ENCODE data around the gene LSAMP.

LSAMP gene

DNA sequence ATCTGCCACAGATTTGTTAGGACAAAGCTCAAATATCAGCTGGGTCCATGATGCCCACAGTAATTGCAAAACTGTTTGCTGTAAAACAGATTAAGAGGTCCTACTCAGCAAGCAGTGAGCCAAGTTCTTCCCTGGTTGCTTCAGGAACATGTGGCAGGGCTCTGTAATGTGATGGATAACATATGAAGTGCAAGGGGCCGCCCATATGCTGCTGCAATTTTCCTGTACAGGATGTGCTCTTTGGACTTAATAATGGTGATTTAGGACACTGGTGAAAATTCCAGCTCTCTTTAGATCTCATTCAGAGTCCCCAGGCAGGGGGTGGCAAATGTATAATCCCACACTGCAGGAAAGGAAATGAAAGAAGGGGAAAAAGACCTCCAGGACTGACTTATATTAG is 289.4 kb downstream of the LSAMP start:
- DNase-seq, result no peak

DNA sequence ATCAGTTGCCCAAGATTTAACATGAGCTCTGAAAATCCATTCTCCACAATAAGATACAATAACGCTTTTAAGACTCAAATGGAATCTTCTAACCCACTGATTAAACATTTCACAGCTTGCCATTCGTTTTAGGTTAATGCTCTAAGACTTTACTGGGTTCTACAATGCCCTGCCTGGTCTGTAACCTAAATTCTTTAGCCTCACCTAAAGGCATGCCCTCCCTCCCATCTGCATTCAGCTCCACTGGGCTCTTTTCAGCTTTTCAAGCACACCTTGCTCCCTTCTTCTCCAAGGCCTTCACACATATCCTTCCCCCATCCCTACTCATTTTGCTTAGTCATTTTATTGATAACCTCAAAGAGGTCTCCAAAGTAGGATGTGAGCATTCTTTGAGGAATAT is 290.9 kb downstream of the LSAMP start:
- DNase-seq, result no peak

DNA sequence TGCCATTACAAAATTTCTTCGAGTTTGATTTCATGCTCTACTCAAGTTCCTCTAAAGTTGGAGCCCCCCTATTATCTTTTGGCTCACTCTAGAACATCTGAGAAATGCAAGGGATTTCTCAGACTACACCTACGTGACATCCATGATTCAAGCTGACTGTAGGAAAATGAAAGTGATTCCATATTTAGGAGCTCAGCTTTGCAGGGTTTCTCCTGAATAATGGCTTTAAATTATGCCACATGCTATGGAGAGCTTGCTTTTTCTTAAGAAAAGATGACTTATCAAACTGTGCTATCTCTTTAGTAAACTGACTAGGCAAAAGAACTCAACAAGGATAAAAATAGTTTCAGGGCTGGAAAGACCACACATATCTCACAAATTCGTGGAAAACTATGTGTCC is 292.1 kb downstream of the LSAMP start:
- no peak for DNase-seq

DNA sequence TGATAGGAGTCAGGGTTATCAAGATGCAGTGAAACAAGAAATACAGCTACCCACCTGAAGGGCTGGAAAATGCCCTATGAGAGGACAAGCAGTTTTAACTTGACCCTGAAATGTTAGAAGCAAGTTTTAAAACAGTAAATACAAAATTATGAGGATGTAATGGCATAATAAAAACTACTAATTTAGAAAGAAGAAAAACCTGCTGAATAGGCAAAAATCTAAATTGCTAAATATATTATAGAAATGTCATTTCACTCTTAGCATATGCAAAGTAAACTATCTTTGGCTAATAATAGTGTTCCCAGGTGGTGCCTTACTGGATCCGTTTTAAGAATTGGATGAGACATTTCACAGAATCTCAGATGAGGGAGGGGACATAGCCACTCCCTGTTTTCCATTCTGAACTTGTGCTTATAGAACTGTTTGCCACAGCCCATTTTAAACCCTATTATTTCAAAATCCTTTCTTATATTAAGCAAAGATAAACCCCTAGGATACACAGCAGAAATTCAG is 294.6 kb downstream of the LSAMP start:
- no peak for DNase-seq

DNA sequence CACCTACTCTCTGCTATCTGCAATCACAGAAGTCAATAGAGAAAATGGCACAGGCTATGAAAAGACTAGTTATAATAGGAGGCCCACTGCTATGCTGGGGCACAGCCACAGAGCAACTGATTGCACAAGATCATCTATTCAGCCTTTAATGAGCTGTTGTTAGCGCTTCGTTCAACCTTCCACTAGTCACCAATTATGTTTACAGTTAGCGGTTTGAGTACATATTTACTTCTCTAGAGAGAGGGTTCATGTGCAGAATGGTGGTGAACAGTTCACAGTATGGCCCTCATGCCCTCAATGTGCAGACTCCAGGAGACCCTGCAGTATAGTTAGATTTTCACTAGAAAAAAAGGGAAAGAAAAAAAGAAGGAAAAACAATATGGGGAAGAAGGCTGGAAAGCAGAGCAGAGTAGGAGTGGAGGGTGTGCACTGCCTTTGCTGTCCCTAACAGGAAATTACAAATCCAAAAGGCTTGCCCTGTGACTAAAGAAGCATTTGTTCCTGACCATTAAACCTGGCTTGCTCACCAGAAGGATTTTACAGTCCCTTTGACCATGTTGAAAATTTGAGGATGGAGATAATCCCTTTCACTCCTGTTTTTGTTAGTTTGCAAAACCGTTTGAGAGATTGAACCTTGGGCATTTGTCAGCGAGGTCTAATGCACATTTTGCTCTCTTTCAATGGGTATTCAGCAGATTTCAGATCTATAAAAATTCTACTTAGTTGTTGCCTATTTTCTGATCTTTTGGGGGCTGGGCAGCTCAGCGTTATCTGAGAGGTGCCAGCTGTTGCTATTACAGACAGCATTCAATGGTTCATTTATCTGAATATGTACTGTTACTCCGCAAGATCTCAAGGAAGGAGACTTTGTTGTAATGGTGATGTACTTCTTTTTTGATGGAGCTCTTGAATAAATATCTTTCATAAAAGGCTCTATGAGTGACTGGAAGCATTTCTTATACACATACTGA is 296.1 kb downstream of the LSAMP start:
- DNase-seq, result no peak

DNA sequence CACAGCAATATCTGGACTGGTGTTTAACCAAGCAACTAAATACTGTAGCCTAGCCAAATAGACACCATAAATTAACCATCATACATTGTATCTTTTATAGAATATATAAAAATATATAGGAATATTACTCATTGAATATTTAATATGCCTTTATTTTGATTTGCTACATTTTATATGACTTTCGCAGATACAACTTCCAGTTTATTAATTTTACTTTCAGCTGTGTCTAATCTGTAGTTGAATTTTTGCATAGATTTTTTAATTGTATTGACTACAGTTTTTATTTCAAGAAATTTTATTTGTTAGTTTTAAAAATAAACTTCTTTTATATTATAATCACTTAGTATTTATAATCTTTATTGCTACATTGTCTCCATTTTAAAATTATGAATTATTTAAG is 299.7 kb downstream of the LSAMP start:
- no peak for DNase-seq

DNA sequence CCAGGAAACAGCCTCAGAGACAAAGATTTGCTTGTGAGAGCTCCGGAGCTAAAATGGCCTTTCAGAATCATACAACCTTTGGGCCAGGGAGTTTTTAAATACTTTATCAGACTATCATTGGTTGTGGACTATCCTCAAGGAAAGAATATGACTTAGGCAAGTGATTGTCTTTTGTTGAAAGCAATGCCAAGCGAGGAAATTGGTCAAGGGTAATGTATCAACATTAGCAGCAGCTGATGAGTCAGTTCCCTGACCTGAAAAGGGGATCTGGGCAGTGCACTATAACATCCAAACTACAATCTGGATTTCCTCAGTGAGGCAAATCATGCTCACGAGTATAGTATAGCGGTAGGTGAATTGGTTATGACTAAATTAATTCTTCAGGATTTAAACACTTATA is 303.6 kb downstream of the LSAMP start:
- DNase-seq, result no peak

DNA sequence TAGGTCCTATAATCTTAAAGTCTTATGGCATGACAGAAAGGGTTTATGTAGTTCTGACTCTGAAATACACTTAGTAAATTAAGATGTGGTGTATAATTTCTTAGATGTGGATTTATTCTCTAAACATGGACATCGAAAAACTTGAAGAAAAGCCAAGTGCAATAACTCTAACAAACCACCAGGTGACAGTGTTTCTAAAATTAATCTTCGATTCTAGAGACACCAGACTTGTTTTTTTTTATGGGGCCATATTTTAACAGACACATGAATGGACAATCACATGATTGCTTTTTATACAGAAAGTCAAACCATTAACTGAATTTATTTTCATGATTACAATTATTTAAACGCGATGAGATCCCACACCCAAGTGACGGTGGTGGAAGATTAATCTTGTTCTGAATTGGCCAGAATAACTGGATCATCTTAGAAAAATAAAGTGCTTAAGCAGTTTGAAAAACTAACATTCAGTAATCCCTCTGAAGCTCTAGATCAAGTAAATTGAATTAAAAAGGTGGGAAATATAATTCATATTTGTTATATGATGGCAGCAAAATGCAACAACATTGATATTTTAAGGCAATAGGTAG is 305.1 kb downstream of the LSAMP start:
- no peak for DNase-seq

DNA sequence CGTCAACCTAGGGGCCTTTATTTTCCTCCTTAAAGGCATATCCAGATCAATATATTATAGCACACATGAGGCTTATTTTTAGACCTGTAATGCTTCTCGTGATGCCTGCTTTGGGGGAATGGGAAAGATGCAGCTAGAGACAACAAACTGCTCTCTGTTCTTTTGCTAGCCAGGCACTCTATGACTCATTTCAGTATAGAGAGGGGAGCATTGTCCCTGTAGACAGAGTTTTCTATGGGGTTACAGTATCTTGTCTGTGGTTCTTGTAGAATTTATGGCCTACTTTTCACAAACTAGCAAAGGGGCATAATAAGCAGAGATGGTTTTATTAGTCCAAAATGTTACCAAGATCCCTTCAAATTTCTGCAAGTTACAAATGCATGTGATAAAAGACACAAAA is 305.6 kb downstream of the LSAMP start:
- no peak for DNase-seq

DNA sequence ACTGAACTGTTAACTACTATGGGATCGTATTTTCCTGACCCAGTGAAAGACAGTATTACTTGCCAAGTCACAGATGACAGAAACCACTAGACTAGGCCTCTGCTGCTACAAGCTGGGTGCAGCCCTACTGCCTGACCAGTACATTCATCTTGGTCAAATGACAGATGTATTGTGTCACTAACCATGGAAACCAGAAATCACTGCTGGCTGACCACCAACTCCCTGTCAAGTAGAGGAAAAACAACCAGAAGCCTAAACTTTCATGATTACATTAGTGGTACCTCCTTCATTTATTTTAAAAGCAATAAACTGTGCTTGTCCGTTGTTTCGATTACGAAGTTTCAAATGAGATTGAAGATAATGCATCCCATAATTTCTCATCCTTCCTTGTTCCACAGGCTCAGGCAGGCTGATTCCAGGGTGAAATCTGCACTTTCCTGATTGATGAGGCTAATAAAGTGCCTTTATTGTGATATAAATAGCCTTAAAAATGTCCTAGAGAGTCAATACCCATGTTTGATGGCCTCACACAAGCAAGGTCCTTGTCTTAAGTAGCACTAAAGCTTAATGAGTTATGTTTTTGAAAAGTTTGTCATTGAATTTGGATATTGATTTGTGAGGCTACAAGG is 309.7 kb downstream of the LSAMP start:
- no peak for DNase-seq

DNA sequence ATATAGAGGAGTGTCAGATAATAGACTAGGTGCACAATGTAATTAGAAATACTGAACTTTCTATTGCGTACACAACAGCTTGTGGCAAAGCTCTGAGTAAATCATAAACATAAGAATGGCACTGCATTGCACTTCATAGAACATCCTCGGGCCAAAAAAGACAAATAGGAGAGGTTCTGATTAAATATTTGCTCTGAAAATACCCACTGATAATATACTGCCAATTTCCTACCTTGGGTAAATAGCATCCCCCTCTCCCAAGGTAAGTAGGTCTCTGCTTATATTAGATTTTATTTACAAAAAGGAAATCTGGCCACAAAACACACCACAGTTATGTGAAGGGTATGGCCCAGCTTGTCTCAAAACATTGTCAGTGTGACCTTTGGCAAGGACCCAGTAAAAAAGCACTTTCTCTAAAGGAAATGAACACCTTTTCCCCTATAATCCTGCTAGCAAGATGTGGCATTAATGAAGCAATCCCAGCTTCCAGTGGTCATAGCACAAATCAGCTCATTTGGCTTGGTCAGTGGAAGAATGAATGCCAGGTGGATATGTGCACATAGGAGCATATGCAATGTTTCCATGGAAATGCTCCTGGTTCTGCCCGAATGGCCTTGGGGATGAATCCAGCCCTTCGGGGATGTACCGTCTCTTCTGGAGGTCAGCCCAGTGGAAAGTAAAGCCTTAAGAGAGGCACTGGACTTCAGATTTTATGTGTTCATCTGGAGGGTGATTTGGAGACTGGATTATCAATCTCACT is 315.9 kb downstream of the LSAMP start:
- DNase-seq, result no peak

DNA sequence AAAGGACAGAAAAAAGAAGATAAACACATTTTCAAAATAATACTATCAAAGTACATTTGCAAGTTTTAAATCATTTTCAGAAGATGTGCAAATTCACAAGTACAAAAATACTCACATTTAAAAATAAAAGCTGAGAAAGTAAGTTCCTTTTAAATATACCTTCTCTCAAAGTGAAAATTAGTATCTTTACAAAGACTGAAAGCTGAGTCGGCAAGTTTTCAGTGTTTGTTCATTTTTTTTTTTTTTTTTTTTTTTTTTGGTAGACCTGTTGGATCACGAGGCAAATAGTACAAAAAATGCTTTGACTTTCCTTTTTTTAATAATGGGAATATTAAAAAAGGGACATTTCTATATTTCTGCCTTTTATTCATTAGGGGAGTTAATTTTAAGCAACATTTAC is 317.8 kb downstream of the LSAMP start:
- DNase-seq, result no peak

DNA sequence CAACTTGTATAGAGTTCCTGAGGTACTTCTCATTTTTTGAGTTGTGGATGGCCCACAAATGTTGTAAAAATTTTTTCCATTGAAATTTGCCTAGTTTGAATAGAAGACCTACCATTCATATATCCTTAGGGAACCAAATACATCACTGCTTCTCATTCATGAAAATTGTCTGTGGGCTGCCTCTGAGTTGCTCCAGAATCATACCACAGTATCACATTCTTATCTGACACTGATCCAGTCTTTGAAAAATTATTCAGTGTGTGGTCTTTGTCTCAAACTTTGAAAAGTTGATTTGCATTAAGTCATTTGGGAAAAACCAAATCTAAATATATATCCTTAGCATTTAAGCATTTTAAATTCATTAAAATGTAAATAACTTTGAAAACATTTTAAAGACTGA is 321.1 kb downstream of the LSAMP start:
- DNase-seq, result no peak

DNA sequence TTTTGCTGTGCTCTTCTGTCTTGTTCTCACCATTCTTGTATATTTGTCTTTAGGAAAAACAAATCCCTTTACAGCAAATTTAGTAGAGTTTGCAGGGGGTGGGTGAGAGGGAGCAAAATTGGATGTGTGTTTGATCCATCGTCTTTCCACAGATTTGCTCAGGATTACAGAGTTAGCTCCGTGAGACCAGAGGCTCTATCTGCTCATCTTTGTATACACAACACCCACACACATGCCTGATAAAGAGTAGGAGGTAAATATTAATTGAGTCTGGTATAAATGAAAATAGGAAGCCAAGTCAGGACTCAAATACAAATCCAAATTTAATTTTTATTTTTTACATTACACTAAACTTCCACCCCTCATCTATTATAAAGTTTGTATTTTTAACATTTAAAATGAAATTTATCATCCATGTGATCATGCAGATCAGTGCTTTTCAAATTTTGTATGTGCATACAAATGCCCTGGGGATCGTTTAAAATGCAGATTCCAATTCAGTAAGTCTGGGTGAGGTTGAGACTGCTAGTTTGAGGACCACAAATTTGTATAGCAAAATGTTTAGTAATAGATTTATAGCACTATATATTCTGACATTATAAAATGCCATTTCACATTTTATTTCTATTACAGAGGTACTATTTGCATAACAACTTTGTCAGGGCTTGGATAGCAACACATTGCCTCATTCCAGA is 326.7 kb downstream of the LSAMP start:
- DNase-seq, result no peak

DNA sequence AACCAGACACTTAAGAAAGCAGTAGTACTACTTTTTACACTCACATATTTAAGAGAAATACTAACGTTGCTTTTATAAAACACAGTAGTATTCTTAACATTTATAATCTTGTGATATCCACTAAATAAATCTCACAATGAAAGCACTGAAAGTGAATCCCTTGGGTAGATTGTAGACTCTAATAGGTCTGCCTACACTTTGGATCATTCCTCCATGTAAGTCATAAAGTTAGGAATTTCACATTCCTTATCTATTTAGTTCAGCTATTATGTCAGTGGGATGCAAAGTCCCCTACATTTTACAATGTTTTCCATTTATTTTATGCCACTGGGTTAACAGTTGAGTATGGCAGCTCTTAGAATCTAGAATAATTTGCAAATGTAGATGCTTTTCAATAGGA is 330.7 kb downstream of the LSAMP start:
- no peak for DNase-seq

DNA sequence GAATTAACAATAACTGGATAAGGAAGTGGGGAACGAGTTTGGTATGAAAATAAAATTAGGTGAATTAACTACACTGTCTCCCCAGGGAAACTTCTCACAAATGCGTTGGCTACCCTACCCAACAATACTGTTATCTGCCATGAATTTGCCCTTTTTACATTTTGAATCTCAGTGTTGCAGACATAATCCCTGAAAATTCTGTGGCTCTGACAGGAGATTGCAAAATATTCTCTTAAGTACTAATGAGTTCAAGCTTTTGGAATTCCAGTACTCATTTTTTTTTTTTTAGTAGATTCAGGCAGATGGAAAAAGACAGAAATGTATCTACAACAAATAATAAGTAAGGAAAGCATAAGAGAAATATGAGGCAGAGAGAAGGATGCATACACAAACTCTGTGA is 332.6 kb downstream of the LSAMP start:
- no peak for DNase-seq

DNA sequence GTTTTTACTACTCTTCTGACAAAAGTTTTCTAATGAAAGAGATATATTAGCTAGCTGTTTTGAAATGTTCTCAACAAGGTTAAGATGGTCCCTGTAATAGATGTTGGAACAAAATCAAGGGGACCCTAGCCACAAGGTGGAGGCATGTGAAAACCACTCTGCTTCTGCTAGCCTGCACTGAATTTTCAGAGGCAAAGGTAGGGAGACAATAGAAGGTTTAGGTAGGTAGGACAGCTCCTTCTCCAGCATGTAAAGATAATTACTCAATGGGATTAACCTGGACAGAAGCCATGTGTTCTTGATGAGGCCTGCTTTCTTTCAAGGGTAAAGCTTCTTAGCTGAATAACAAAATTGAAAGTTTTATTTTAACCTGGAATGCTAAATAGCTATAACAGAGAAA is 333.5 kb downstream of the LSAMP start:
- DNase-seq, result no peak

DNA sequence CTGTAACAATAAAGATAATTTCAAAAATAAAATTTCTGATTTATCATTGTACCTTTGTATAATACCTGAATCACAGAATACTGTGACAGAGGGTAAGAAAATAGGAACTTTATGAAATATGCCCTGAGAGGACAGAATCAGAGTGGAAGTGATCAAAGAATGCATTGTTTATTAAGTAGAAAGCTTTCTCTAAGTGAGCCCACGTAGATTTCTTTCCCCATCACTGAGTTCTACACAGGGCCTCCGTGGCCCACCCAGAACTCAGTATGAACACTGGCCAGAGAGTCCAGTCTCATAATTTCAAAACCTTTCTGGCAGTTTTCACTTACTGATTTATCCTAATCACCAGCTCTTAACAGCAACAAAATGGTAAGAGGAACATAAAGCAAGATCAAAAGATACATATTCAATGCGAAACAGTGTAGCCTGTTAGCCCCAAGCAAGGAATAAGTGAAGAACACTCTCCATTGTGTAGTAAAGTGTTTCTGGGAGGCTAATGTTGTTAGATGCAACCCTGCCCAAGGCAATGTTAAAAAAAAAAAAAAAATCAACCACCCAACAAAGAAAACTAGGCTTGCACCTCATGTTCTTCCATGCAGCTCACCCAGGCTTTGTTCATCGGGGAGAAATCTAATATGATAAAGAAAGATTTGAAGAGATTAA is 341.3 kb downstream of the LSAMP start:
- no peak for DNase-seq

DNA sequence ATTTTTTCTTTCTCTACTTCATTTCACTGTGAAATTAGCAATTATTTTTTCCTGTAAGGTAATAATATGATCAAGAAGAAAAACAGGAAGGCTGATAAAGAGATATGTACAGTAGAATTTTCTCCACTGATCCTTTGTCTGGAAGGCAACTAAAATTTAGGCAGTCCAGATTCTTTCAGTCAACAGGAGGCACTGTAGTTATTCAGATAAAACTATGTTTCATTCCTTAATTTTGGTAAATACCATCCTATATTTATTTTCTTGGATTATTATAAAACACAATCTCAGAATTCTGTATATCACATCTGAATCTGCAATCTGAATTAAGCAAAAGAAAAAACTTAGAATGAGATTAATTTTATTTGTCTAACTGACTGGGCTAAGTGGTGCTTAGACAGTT is 343.2 kb downstream of the LSAMP start:
- no peak for DNase-seq

DNA sequence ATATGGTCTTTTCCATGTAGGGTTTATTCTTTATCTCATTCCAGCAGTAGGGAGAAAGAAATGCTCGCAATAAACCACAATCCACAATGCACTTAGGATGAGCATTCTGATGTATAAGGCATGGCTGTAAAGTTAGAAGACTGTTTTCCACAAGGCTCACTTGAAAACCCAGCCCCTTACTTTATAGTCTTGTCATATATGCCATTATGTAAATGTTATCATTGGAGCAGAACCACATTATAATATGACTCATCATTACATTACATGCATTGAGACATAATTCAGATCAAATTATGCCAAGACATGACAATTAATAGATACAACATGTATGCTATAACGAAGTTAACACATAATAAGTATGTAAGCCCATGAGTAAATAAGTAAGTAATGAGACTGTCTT is 348.1 kb downstream of the LSAMP start:
- no peak for DNase-seq

DNA sequence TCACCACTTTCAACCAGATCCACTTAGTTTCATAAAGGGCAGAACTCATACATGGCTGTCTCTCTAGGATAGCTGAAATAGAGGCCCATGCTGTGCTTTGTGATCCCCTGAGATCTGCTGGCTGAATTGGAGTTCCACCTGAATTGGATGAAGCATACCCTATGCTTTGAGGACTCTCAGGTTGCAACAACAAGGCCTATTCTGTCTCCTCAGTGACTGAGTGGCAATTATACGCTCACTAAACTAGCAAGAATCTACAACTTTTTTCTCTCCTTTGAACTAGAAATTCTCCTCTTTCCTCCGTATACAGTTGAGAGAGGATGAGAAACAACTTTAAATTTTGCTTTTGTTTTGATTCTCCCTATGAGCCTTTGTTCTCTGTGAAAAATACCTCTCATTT is 348.7 kb downstream of the LSAMP start:
- DNase-seq, result no peak

DNA sequence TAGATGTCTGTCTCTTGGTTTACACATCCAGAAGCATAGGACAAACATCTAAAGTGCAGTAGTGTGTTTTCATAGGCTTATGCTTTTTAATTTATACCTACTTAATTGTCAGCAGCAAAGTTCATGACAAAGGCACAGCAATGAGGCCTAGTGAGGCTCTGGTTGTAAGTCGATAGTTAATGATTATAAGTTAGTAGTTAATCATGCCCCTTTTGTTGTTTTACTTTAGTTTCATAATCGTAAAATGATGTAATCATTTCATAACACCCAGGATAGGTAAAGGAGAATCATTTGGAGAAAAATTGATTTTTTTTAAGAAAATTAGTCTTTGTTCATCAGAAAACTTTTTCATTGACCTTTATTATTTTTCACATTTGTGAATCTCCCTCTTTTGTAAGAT is 351.9 kb downstream of the LSAMP start:
- DNase-seq, result no peak

Measured in effector CD8-positive, alpha-beta T cell (primary cell).